Endothelial cell of umbilical vein (primary cell): ENCODE data around the gene SASH3.

Source experiments
- EZH2 ChIP-seq: IDR thresholded peaks from 2 replicates; pipeline ENCODE4 v1.6.1; 2012; ENCODE audit warnings: borderline replicate concordance, low read depth, mild to moderate bottlenecking, moderate library complexity, low read length, inconsistent platforms; ENCODE audit not compliant: severe bottlenecking
- FOS ChIP-seq: IDR thresholded peaks from 2 replicates; pipeline ENCODE4 v1.6.1; 2011; ENCODE audit warnings: mild to moderate bottlenecking, low read length, moderate library complexity, borderline replicate concordance; ENCODE audit not compliant: insufficient read depth
- GATA2 ChIP-seq: IDR thresholded peaks from 2 replicates; pipeline ENCODE4 v1.7.0; 2011; ENCODE audit warnings: low read depth, mild to moderate bottlenecking, moderate library complexity, mixed read lengths, low read length; ENCODE audit not compliant: insufficient read length, insufficient read depth
- JUN ChIP-seq: IDR thresholded peaks from 2 replicates; pipeline ENCODE4 v1.6.1; 2011; ENCODE audit warnings: borderline replicate concordance, low read depth; ENCODE audit not compliant: insufficient read length, insufficient read depth
- MYC ChIP-seq: IDR thresholded peaks from one replicate; pipeline ENCODE4 v1.6.1; 2011; ENCODE audit warnings: mild to moderate bottlenecking, low read depth, low read length
- POLR2A ChIP-seq: IDR thresholded peaks from 2 replicates; pipeline ENCODE4 v1.6.1; 2012; ENCODE audit warnings: low read depth, mild to moderate bottlenecking, control low read depth, low read length
- POLR2AphosphoS5 ChIP-seq: IDR thresholded peaks from 2 replicates; pipeline ENCODE4 v1.6.1; 2012; ENCODE audit warnings: low read depth, mild to moderate bottlenecking, control low read depth, low read length, moderate library complexity; ENCODE audit not compliant: insufficient read depth
- TF ChIP-seq, protein P1 (sequence below), 2 donors: IDR thresholded peaks; 1 replicate in 1 of 2; 2 replicates in 1 of 2; pipeline ENCODE4 v1.5.1; 2011; ENCODE audit warnings: low read length in 2 of 2, mild to moderate bottlenecking in 2 of 2, moderate library complexity in 2 of 2, control low read depth in 1 of 2, inconsistent platforms in 1 of 2, low read depth in 1 of 2; ENCODE audit not compliant: insufficient read depth in 1 of 2; ENCODE audit errors: extremely low read depth in 1 of 2
- TF ChIP-seq, protein P2 (sequence below): IDR thresholded peaks from 2 replicates; pipeline ENCODE4 v1.6.1; 2011; ENCODE audit not compliant: insufficient read depth, insufficient read length

DNA sequence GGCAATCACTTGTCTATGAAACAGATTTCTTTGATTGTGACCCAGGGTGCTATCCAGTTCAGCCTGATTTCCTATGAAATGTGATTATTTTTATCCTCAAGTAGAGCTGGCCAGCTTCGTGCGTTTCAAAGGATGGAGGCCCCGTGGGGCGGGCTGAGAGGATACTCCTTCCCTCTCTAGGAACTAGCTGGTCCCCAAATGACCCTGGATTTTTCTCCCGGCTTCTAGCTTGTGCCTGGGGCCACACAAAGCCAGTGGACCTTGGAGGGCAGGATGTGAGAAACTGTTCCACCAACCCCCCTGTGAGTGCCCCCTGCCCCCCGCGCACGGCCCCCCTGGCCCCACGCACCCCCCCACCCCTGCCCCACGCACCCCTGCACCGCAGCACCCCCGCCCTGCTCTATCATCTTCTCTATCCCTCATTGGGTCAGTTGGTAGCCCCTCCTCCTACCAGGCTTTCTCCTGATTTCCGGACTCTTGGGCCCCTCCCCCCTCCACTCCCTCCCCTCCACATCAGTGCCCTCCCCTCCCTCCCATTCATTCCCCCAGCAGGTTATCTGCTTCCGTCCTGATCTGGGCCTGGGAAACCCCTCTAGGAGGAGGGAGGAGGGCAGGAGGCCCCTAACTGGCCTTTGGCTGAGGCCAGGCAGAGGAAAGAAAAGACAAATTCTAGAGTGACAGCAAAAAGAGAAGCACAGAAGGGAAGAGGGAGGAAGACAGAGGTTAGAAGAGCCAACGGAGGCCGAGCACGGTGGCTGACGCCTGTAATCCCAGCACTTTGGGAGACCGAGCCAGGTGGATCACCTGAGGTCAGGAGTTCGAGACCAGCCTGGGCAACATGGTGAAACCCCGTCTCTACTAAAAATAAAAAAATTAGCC is 37.6 kb upstream of the SASH3 start:
- TF ChIP-seq, protein P1, sequence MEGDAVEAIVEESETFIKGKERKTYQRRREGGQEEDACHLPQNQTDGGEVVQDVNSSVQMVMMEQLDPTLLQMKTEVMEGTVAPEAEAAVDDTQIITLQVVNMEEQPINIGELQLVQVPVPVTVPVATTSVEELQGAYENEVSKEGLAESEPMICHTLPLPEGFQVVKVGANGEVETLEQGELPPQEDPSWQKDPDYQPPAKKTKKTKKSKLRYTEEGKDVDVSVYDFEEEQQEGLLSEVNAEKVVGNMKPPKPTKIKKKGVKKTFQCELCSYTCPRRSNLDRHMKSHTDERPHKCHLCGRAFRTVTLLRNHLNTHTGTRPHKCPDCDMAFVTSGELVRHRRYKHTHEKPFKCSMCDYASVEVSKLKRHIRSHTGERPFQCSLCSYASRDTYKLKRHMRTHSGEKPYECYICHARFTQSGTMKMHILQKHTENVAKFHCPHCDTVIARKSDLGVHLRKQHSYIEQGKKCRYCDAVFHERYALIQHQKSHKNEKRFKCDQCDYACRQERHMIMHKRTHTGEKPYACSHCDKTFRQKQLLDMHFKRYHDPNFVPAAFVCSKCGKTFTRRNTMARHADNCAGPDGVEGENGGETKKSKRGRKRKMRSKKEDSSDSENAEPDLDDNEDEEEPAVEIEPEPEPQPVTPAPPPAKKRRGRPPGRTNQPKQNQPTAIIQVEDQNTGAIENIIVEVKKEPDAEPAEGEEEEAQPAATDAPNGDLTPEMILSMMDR (IDR thresholded peaks at IDR 0.05; ENCODE audit: extremely low read depth in 1 of 2, insufficient read depth in 1 of 2, low read depth in 1 of 2, low read length in 2 of 2): no peak
- TF ChIP-seq POLR2A: no peak
- no peak for TF ChIP-seq POLR2AphosphoS5
- TF ChIP-seq EZH2: no peak
- TF ChIP-seq GATA2: no peak
- TF ChIP-seq, protein P2, sequence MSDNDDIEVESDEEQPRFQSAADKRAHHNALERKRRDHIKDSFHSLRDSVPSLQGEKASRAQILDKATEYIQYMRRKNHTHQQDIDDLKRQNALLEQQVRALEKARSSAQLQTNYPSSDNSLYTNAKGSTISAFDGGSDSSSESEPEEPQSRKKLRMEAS: no peak
- TF ChIP-seq FOS: no peak
- TF ChIP-seq MYC: no peak
- TF ChIP-seq JUN: no peak
